K562 (cell line): ENCODE results near the gene NR3C1. TPM values are rescaled to one million over a fixed set of nuclear protein-coding genes. Genes with fewer than 3 reads are reported as not detected.

ENCODE experiments used
- ATAC-seq: fragments of 200-7000 bp; cut with Tn5 transposase; 3 replicates; pipeline ENCODE4 v1.9.1; 2020; ENCODE audit warnings: moderate library complexity
- BruUV-seq: library from RNA; stranded (reverse); fragments of 400-500 nt; replicated peaks from 2 replicates; lab custom pipeline; 2021; lab: Mats Ljungman, UMichigan
- CTCF ChIA-PET: fragments of 300-600 bp; formaldehyde crosslinking; extraction: SDS; loops from one replicate; lab custom pipeline; 2021; ENCODE audit warnings: low intra/inter-chr PET ratio; lab: Yijun Ruan, JAX
- POLR2A ChIA-PET: fragments of 300-600, 350-650 bp; sonication (Branson Sonifier 250); formaldehyde crosslinking; extraction: SDS; loops from one replicate; lab custom pipeline; 2021; ENCODE audit warnings: antibody characterized with exemption, inconsistent platforms; lab: Yijun Ruan, JAX
- DNase-seq, 4 experiments: peaks; one replicate each; pipeline versions ENCODE4 v3.0.0 to v3.0.0-alpha.2; 2011 to 2018; ENCODE audit warnings: low spot score in 3 of 4, mixed read lengths in 3 of 4; ENCODE audit errors: extremely low read depth in 1 of 4
- FAIRE-seq: peaks from 2 replicates; lab custom pipeline; 2011; peaks lifted over from hg19 to GRCh38; lab: Jason Lieb, UNC
- H2AFZ ChIP-seq: 2 replicates; pipeline ENCODE4 v1.6.0; 2011; ENCODE audit warnings: low read depth, low read length, control low read depth, inconsistent platforms
- H3K27ac ChIP-seq: fragments of 200-600 bp; 3 replicates; pipeline ENCODE4 v1.8.0; 2011; ENCODE audit warnings: low read depth, mild to moderate bottlenecking, control low read depth, inconsistent platforms, low read length, moderate library complexity, mixed read lengths; ENCODE audit errors: extremely low read depth
- H3K27me3 ChIP-seq, 2 experiments: fragments of 300-600 bp in 1 of 2; 2 replicates in 1 of 2; 3 replicates in 1 of 2; pipeline versions ENCODE4 v1.6.0 to v1.8.0; 2011; ENCODE audit warnings: inconsistent platforms in 2 of 2, low read length in 2 of 2, mild to moderate bottlenecking in 1 of 2, mixed read lengths in 1 of 2, moderate library complexity in 1 of 2; ENCODE audit not compliant: control insufficient read depth in 2 of 2, insufficient read depth in 2 of 2
- H3K36me3 ChIP-seq: fragments of 300-600 bp; 3 replicates; pipeline ENCODE4 v1.8.0; 2011; ENCODE audit warnings: mild to moderate bottlenecking, low read length, inconsistent platforms; ENCODE audit not compliant: control insufficient read depth, insufficient read depth
- H3K4me1 ChIP-seq, 2 experiments: fragments of 200-600 bp in 1 of 2; replicated peaks in 1 of 2; 2 replicates in 1 of 2; 3 replicates in 1 of 2; pipeline versions ENCODE4 v1.5.1 to v1.8.0; 2011; ENCODE audit warnings: inconsistent platforms in 2 of 2, low read length in 2 of 2, mild to moderate bottlenecking in 1 of 2, mixed read lengths in 1 of 2, moderate library complexity in 1 of 2; ENCODE audit not compliant: control insufficient read depth in 2 of 2, insufficient read depth in 2 of 2
- H3K4me2 ChIP-seq: 2 replicates; pipeline ENCODE4 v1.6.1; 2011; ENCODE audit warnings: low read length, control low read depth, inconsistent platforms, mixed read lengths; ENCODE audit not compliant: insufficient read depth
- H3K4me3 ChIP-seq: fragments of 200-600 bp; sonication (generic), shearing (Covaris generic); 2 replicates; pipeline ENCODE4 v1.5.1; 2016; ENCODE audit warnings: control low read depth, inconsistent platforms
- H3K79me2 ChIP-seq: fragments of 200-600 bp; 3 replicates; pipeline ENCODE4 v1.8.0; 2011; ENCODE audit warnings: low read length, inconsistent platforms; ENCODE audit not compliant: control insufficient read depth, insufficient read depth
- H3K9ac ChIP-seq, 2 experiments: 2 replicates each; pipeline versions ENCODE4 v1.6.0 to v1.6.1; 2011; ENCODE audit warnings: low read depth in 2 of 2, low read length in 2 of 2, control low read depth in 1 of 2, inconsistent platforms in 1 of 2, mild to moderate bottlenecking in 1 of 2, mixed read lengths in 1 of 2; ENCODE audit not compliant: insufficient read depth in 1 of 2
- H3K9me1 ChIP-seq: one replicate; pipeline ENCODE4 v1.6.0; 2011; ENCODE audit warnings: inconsistent platforms, mild to moderate bottlenecking, low read length, moderate library complexity; ENCODE audit not compliant: control insufficient read depth, insufficient read depth
- H3K9me3 ChIP-seq: replicated peaks from 2 replicates; pipeline ENCODE4 v1.5.1; 2011; ENCODE audit warnings: low read depth, low read length, inconsistent platforms; ENCODE audit not compliant: control insufficient read depth, insufficient read depth
- H4K20me1 ChIP-seq: replicated peaks from 2 replicates; pipeline ENCODE4 v1.6.1; 2011; ENCODE audit warnings: low read length, inconsistent platforms, mixed read lengths; ENCODE audit not compliant: control insufficient read depth, insufficient read depth
- BDP1 ChIP-seq: IDR thresholded peaks from 3 replicates; pipeline ENCODE4 v1.6.1; 2011; ENCODE audit not compliant: insufficient read length, insufficient read depth
- CEBPB ChIP-seq: fragments of 450-650 bp; IDR thresholded peaks from 2 replicates; pipeline ENCODE4 v1.6.1; 2016; ENCODE audit warnings: missing genetic modification characterization, missing compliant biosample characterization
- NCOA4 ChIP-seq: fragments of 450-650 bp; IDR thresholded peaks from 2 replicates; pipeline ENCODE4 v1.6.1; 2018; ENCODE audit warnings: mild to moderate bottlenecking; ENCODE audit not compliant: partially characterized antibody
- NR3C1 ChIP-seq: sonication (generic); formaldehyde crosslinking; IDR thresholded peaks from 2 replicates; pipeline ENCODE4 v1.8.1; 2022; ENCODE audit warnings: missing genetic modification reagents
- ZNF589 ChIP-seq: fragments of 200-800 bp; sonication (Bioruptor generic); IDR thresholded peaks from 2 replicates; pipeline ENCODE4 v1.6.1; 2016; ENCODE audit warnings: low read depth, missing genetic modification characterization, missing compliant biosample characterization
- WGBS: fragments of 100-300 bp; shearing (Covaris generic); methylation state at CpG from one replicate; pipeline ENCODE4 v1.1.6; 2016; ENCODE audit warnings: low coverage, mixed read lengths; ENCODE audit not compliant: insufficient coverage; ENCODE audit errors: missing lambda C conversion rate; 5-methylcytosine and 5-hydroxymethylcytosine counted together
- in situ Hi-C: fragments of 300-500 bp; cut with MboI; formaldehyde crosslinking; loops from 4 replicates; pipeline ENCODE4 v1.15.0; 2018; ENCODE audit warnings: inconsistent platforms, mixed read lengths
- intact Hi-C: fragments of 100-400 bp; cut with micrococcal nuclease; formaldehyde crosslinking; loops from 2 replicates; pipeline ENCODE4 v1.14.2; 2022
- polyA plus RNA-seq, 8 experiments: library from polyadenylated mRNA; depleted of rRNA in 4 of 8; stranded (reverse) in 5 of 8; unstranded in 3 of 8; fragments of >200 nt; fragmentation: Nextera tagmentation in 2 of 8; fragmentation: Illumina TruSeq in 1 of 8; extraction: Ambion mirVana in 2 of 8; extraction: Trizol in 1 of 8; gene quantifications; 2 replicates each; pipeline versions ENCODE4 v1.2.1 to v1.2.3, GENCODE V29; 2011 to 2014; ENCODE audit warnings: inconsistent platforms in 1 of 8, missing spikeins in 1 of 8
- total RNA-seq, 7 experiments: library from RNA; depleted of rRNA in 6 of 7; stranded (reverse); fragments of >200 nt in 6 of 7; fragmentation: Illumina TruSeq in 2 of 7; extraction: Trizol in 2 of 7; gene quantifications; 2 replicates each; pipeline versions ENCODE4 v1.2.1 to v1.2.3, GENCODE V29; 2011 to 2021; ENCODE audit warnings: low replicate concordance in 1 of 7
- TF ChIP-seq, protein P1 (sequence below): fragments of 450-650 bp; IDR thresholded peaks from 2 replicates; pipeline ENCODE4 v1.6.1; 2018; ENCODE audit not compliant: partially characterized antibody
- TF ChIP-seq, protein P2 (sequence below), 2 experiments: fragments of 450-650 bp in 1 of 2; sonication (generic) in 1 of 2; formaldehyde crosslinking in 1 of 2; IDR thresholded peaks in 1 of 2; conservative IDR thresholded peaks in 1 of 2; 2 replicates each; pipeline versions ENCODE4 v1.6.1 to v1.8.1; 2016 to 2023; ENCODE audit warnings: mild to moderate bottlenecking in 2 of 2, moderate library complexity in 2 of 2, inconsistent platforms in 1 of 2, missing genetic modification reagents in 1 of 2
- TF ChIP-seq, protein P3 (sequence below): fragments of 450-650 bp; IDR thresholded peaks from 2 replicates; pipeline ENCODE4 v1.7.1; 2018; ENCODE audit warnings: mild to moderate bottlenecking, low read depth; ENCODE audit not compliant: partially characterized antibody
- TF ChIP-seq, protein P4 (sequence below): fragments of 450-650 bp; IDR thresholded peaks from 2 replicates; pipeline ENCODE4 v1.6.1; 2016; ENCODE audit warnings: mild to moderate bottlenecking

The NR3C1 gene
- total and polyA plus RNA-seq, 9 of the 15 experiments (the other 6 are each of a cell fraction or from before 2014, with no cell fraction given), result 8.2 to 36.0 (median 15.0) TPM

DNA sequence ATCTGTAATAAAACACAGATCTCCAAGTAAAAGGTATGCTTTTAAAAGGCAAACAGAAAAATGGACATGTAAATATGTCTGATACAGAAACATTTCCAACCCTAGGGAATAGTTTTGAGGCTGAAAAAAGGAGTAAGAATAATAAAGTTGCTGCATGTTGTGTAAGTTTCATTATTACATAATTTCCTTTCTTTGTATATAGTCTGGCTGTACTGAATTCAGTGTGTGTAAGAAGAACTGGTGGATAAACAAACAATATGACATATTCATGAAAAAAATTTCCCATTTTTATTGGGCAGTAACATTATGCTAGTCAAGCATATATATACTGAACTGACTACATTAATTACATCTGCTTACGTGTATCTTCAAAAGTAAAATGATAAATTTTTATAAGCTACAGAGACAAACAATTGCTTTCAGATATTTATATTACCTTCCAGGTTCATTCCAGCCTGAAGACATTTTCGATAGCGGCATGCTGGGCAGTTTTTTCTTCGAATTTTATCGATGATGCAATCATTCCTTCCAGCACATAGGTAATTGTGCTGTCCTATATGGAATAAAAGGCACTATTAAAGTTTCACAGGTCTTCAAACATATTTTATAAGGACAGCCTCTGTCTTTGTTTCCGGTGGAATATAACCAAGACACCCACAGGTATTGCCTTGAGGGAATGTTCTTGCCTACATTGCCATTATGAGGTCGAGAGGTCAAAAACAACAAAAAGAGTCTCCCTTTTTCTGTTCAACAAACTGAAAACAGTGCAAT, 93.6 kb downstream of the NR3C1 start:
- Histone ChIP-seq H3K36me3 (peaks cover 66% of the 10 kb centered on the region; the same call in 2 of the 3 replicates), H3K27me3 (no peaks in the 10 kb centered on the region), H4K20me1 (no peaks in the 10 kb centered on the region), H3K9me1 (no peaks in the 10 kb centered on the region), H3K27ac (no peak overlapping the region), H3K9ac (no peak overlapping the region), H3K4me1 (no peaks in the 10 kb centered on the region; a peak in 1 of 5 replicates), H3K4me3 (no peak overlapping the region), H2AFZ (no peak overlapping the region), H3K79me2 (peaks cover 2% of the 10 kb centered on the region; the same call in 1 of the 3 replicates), H3K4me2 (no peak overlapping the region), H3K9me3 (no peaks in the 10 kb centered on the region)
- intact Hi-C loops, result no loop called here
- ATAC-seq (no peak), FAIRE-seq (no peak), DNase-seq (no peak)
- in situ Hi-C loops, result no loop called here
- no TSS peak for BruUV-seq
- CTCF ChIA-PET, result no interaction called here
- POLR2A ChIA-PET, result interaction anchor here (1.1 kb wide), 1 partner anchor 16 kb away, joined by 3 read pairs; no protein-coding TSS in a partner anchor
- 93% methylated on average over 7 of the region's 7 CpGs for WGBS
- no peak for TF ChIP-seq ZNF589 (CRISPR knock-in tag)
- TF ChIP-seq, protein P1, sequence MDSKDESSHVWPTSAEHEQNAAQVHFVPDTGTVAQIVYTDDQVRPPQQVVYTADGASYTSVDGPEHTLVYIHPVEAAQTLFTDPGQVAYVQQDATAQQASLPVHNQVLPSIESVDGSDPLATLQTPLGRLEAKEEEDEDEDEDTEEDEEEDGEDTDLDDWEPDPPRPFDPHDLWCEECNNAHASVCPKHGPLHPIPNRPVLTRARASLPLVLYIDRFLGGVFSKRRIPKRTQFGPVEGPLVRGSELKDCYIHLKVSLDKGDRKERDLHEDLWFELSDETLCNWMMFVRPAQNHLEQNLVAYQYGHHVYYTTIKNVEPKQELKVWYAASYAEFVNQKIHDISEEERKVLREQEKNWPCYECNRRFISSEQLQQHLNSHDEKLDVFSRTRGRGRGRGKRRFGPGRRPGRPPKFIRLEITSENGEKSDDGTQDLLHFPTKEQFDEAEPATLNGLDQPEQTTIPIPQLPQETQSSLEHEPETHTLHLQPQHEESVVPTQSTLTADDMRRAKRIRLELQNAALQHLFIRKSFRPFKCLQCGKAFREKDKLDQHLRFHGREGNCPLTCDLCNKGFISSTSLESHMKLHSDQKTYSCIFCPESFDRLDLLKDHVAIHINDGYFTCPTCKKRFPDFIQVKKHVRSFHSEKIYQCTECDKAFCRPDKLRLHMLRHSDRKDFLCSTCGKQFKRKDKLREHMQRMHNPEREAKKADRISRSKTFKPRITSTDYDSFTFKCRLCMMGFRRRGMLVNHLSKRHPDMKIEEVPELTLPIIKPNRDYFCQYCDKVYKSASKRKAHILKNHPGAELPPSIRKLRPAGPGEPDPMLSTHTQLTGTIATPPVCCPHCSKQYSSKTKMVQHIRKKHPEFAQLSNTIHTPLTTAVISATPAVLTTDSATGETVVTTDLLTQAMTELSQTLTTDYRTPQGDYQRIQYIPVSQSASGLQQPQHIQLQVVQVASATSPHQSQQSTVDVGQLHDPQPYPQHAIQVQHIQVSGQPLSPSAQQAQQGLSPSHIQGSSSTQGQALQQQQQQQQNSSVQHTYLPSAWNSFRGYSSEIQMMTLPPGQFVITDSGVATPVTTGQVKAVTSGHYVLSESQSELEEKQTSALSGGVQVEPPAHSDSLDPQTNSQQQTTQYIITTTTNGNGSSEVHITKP, result no peak
- no peak for TF ChIP-seq BDP1
- no peak for TF ChIP-seq NR3C1 (CRISPR knock-in tag)
- no peak for TF ChIP-seq NCOA4
- TF ChIP-seq, protein P2, sequence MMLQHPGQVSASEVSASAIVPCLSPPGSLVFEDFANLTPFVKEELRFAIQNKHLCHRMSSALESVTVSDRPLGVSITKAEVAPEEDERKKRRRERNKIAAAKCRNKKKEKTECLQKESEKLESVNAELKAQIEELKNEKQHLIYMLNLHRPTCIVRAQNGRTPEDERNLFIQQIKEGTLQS (IDR thresholded peaks at IDR 0.05), result peak; percentile 71
- TF ChIP-seq, protein P2 (CRISPR knock-in tag; conservative IDR thresholded peaks at IDR 0.05), result no peak
- TF ChIP-seq CEBPB (tag), result peak; percentile 72
- TF ChIP-seq, protein P3, sequence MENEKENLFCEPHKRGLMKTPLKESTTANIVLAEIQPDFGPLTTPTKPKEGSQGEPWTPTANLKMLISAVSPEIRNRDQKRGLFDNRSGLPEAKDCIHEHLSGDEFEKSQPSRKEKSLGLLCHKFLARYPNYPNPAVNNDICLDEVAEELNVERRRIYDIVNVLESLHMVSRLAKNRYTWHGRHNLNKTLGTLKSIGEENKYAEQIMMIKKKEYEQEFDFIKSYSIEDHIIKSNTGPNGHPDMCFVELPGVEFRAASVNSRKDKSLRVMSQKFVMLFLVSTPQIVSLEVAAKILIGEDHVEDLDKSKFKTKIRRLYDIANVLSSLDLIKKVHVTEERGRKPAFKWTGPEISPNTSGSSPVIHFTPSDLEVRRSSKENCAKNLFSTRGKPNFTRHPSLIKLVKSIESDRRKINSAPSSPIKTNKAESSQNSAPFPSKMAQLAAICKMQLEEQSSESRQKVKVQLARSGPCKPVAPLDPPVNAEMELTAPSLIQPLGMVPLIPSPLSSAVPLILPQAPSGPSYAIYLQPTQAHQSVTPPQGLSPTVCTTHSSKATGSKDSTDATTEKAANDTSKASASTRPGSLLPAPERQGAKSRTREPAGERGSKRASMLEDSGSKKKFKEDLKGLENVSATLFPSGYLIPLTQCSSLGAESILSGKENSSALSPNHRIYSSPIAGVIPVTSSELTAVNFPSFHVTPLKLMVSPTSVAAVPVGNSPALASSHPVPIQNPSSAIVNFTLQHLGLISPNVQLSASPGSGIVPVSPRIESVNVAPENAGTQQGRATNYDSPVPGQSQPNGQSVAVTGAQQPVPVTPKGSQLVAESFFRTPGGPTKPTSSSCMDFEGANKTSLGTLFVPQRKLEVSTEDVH, result no peak
- TF ChIP-seq, protein P4, sequence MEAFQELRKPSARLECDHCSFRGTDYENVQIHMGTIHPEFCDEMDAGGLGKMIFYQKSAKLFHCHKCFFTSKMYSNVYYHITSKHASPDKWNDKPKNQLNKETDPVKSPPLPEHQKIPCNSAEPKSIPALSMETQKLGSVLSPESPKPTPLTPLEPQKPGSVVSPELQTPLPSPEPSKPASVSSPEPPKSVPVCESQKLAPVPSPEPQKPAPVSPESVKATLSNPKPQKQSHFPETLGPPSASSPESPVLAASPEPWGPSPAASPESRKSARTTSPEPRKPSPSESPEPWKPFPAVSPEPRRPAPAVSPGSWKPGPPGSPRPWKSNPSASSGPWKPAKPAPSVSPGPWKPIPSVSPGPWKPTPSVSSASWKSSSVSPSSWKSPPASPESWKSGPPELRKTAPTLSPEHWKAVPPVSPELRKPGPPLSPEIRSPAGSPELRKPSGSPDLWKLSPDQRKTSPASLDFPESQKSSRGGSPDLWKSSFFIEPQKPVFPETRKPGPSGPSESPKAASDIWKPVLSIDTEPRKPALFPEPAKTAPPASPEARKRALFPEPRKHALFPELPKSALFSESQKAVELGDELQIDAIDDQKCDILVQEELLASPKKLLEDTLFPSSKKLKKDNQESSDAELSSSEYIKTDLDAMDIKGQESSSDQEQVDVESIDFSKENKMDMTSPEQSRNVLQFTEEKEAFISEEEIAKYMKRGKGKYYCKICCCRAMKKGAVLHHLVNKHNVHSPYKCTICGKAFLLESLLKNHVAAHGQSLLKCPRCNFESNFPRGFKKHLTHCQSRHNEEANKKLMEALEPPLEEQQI, result no peak
